GM13977 (cell line): ENCODE results near the gene PDYN.

Source experiments
- DNase-seq: peaks from one replicate; pipeline ENCODE4 v3.0.0; 2012; ENCODE audit warnings: low spot score
- CTCF ChIP-seq: IDR thresholded peaks from 2 replicates; pipeline ENCODE4 v1.5.1; 2012; ENCODE audit warnings: mild to moderate bottlenecking, control low read depth; ENCODE audit not compliant: insufficient read depth; ENCODE audit errors: extremely low read depth, missing control alignments
- in situ Hi-C: fragments of 300-500 bp; cut with MboI; formaldehyde crosslinking; loops from one replicate; pipeline ENCODE4 v1.12.0; 2022; ENCODE audit warnings: low sequenced_read_pairs, low pct_unique_long_range_greater_than_20kb, mixed read lengths, inconsistent platforms; ENCODE audit not compliant: unreplicated experiment

The PDYN gene

DNA sequence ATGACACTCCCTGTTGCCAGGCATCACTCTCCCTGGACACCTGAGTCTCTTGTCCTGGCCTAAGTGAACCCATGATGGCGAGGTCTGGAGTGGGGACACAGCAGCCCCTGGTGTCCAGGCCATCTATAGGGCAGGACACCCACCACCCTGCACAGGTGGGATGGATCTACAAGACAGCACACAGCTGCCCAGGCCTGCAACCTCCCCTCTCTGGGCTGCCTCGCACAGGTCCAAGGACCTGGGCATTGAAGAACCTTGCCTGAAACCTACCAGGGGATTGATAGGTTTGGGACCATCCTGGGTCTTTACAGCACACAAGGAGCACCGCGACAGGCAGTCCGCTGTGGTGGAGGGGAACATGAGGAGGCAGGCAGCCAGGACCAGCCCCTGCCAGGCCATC lies 11.2 kb downstream of the PDYN start:
- no peak for TF ChIP-seq CTCF
- DNase-seq = no peak
- in situ Hi-C loops = no loop called here

- in situ Hi-C loops = no loop called here
- TF ChIP-seq CTCF = no peak
- no peak for DNase-seq
Measured at GRCh38 chr20:1979106-1979778, 14.6 kb downstream of the PDYN start.

DNA sequence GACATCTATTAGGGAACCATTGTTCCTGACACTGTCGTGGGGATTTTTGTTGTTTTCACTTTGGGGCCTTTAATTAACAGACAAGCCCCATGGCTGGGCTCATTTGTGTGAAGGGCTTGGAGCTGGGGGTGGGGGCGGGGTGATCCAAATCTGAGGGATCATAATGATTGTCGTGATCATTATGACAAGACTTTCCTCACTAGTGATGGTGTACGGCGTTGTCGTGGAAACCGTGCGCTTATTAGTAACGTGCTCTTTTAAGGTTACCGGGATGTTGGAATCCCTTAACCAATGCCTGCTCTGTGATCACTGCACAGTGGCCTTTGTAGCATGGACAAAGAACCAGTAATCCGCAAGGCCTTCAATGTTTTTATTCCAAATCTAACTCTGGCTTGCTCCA lies 18.6 kb downstream of the PDYN start:
- in situ Hi-C loops = no loop called here
- no peak for DNase-seq

GRCh38 chr20:1973601-1974440 lies 20.0 kb downstream of the PDYN start:
- DNase-seq = no peak
- in situ Hi-C loops = no loop called here
- TF ChIP-seq CTCF = no peak

More for the DNA sequence above, 18.6 kb downstream of the PDYN start:
- no peak for TF ChIP-seq CTCF

DNA sequence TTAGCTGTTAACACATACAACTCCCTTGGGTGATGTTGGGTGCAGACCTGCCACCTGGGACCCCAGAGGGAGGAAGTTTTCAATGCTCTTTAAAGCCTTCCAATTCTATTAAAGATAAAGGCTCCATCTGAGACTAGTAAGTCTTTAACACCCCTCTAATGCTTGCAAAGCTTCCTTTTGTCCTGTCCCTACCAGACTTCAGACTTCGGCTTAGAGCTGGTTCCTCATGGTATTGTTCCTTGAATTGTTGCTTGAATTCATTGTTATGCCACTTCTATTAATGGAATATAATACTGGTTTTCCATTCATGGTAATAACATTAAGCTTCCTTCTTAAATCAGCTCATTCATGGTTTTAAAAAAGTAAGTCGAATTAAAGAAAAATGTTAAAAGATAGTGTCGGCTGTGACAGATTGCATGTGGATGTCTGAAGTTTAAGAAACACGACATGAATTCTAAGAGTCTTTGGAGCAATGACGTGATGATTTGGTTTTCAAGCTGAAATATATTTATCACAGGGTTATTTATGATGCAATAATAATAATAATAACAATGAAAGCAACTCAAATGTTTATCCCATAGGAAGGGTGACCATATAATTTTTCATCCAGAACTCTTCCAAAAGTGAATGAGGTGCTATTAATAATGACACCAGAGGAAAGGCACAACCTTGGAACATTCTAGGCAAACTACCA lies 21.8 kb downstream of the PDYN start:
- DNase-seq = no peak
- in situ Hi-C loops = no loop called here
- no peak for TF ChIP-seq CTCF

DNA sequence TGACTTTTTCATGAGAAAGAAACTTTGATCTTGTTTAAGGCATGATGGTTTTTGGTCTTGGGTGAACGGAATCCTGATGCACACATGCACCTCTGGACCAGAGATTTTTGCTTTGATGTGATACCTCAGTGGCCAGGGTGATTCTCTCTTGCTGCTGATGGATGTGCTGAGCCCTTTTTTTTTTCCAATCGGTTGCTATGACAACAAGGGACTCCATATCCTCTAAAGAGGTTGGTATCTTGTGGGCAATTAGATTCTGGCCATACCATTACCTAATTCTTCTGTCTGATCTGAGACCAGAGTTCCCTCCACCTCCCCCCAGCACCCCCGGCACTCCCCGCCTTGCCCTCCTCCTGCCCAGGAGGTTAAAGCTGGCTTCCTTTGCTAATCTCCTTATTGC lies 24.9 kb downstream of the PDYN start:
- no peak for TF ChIP-seq CTCF
- no peak for DNase-seq
- in situ Hi-C loops = loop anchor here (10.0 kb wide), 1 partner anchor 206 kb away; no protein-coding TSS in a partner anchor
